Endothelial cell (in vitro differentiated cells): ENCODE results near the gene MPST. TPM values are rescaled to one million over a fixed set of nuclear protein-coding genes. Genes with fewer than 3 reads are reported as not detected.

Experiments used
- DNase-seq: peaks from one replicate; pipeline ENCODE4 v3.0.0; 2021; ENCODE audit warnings: low spot score
- H3K27ac Mint-ChIP-seq: one replicate; pipeline ENCODE4 v1.8.0; 2021; ENCODE audit warnings: mixed read lengths, inconsistent platforms; ENCODE audit not compliant: unreplicated experiment
- H3K27me3 Mint-ChIP-seq: one replicate; pipeline ENCODE4 v1.8.0; 2021; ENCODE audit warnings: mild to moderate bottlenecking, moderate library complexity, mixed read lengths, inconsistent platforms; ENCODE audit not compliant: unreplicated experiment
- H3K36me3 Mint-ChIP-seq: one replicate; pipeline ENCODE4 v1.8.0; 2021; ENCODE audit warnings: mild to moderate bottlenecking, low read depth, mixed read lengths, inconsistent platforms; ENCODE audit not compliant: unreplicated experiment
- H3K4me1 Mint-ChIP-seq: one replicate; pipeline ENCODE4 v1.8.0; 2021; ENCODE audit warnings: mild to moderate bottlenecking, mixed read lengths, inconsistent platforms; ENCODE audit not compliant: unreplicated experiment
- H3K4me3 Mint-ChIP-seq: one replicate; pipeline ENCODE4 v1.8.0; 2021; ENCODE audit warnings: mild to moderate bottlenecking, mixed read lengths, inconsistent platforms; ENCODE audit not compliant: unreplicated experiment
- H3K9me3 Mint-ChIP-seq: one replicate; pipeline ENCODE4 v1.8.0; 2021; ENCODE audit warnings: mixed read lengths, inconsistent platforms; ENCODE audit not compliant: unreplicated experiment
- CTCF ChIP-seq: fragments of 200-600 bp; sonication (generic); IDR thresholded peaks from one replicate; pipeline ENCODE4 v1.5.0; 2021; ENCODE audit warnings: antibody characterized with exemption; ENCODE audit not compliant: unreplicated experiment
- total RNA-seq: library from RNA; stranded (reverse); fragmentation: NEBNext Ultra II Directional; extraction: Animal tissue kit (Norgen Biotek cat#: 25700); gene quantifications from one replicate; pipeline ENCODE4 v1.2.1, GENCODE V29; 2021; ENCODE audit not compliant: unreplicated experiment

Gene MPST
- total RNA-seq, 1 donor from 2014 or later: 78.7 TPM

- Mint-ChIP-seq H3K4me1 (peaks cover 7% of the 10 kb centered on the region), H3K27ac (no peak overlapping the region), H3K4me3 (peak overlapping the region; percentile 62), H3K27me3 (peaks cover 11% of the 10 kb centered on the region), H3K36me3 (peaks cover 10% of the 10 kb centered on the region), H3K9me3 (no peaks in the 10 kb centered on the region)
- TF ChIP-seq CTCF: no peak
- DNase-seq: no peak
Measured at GRCh38 chr22:37053310-37054055, 33.9 kb downstream of the MPST start.

- no peak overlapping the region for H3K4me3 Mint-ChIP-seq
- peaks cover 7% of the 10 kb centered on the region for H3K4me1 Mint-ChIP-seq
- DNase-seq: no peak
Measured at GRCh38 chr22:37054056-37054395, 34.5 kb downstream of the MPST start.

GRCh38 chr22:37054600-37055365 lies 35.2 kb downstream of the MPST start:
- H3K4me1 Mint-ChIP-seq: peaks cover 4% of the 10 kb centered on the region
- H3K9me3 Mint-ChIP-seq: no peaks in the 10 kb centered on the region
- no peak overlapping the region for H3K27ac Mint-ChIP-seq
- no peak for TF ChIP-seq CTCF
- H3K27me3 Mint-ChIP-seq: peaks cover 11% of the 10 kb centered on the region
- no peak overlapping the region for H3K4me3 Mint-ChIP-seq
- H3K36me3 Mint-ChIP-seq: peaks cover 10% of the 10 kb centered on the region
- no peak for DNase-seq

More at GRCh38 chr22:37054056-37054395, 34.5 kb downstream of the MPST start:
- TF ChIP-seq CTCF: no peak
- peaks cover 11% of the 10 kb centered on the region for H3K27me3 Mint-ChIP-seq
- peaks cover 10% of the 10 kb centered on the region for H3K36me3 Mint-ChIP-seq
- no peak overlapping the region for H3K27ac Mint-ChIP-seq
- no peaks in the 10 kb centered on the region for H3K9me3 Mint-ChIP-seq

GRCh38 chr22:37056246-37056645 lies 36.7 kb downstream of the MPST start:
- DNase-seq: no peak
- Mint-ChIP-seq H3K27ac (no peak overlapping the region), H3K4me1 (peaks cover 4% of the 10 kb centered on the region), H3K36me3 (peaks cover 10% of the 10 kb centered on the region), H3K9me3 (no peaks in the 10 kb centered on the region), H3K4me3 (no peak overlapping the region), H3K27me3 (peaks cover 11% of the 10 kb centered on the region)
- no peak for TF ChIP-seq CTCF

- Mint-ChIP-seq H3K4me1 (peaks cover 4% of the 10 kb centered on the region), H3K27me3 (peaks cover 11% of the 10 kb centered on the region), H3K4me3 (peak overlapping the region; percentile 42), H3K36me3 (peaks cover 10% of the 10 kb centered on the region), H3K27ac (no peak overlapping the region), H3K9me3 (no peaks in the 10 kb centered on the region)
- DNase-seq: no peak
- TF ChIP-seq CTCF: no peak
Measured at GRCh38 chr22:37057226-37057625, 37.7 kb downstream of the MPST start.
